ENCODE results near the gene SKAP1.

GRCh38 chr17:48416971-48417370 is 13.0 kb downstream of the SKAP1 start:
- TF ChIP-seq ZNF484 (CRISPR knock-in tag; IDR thresholded peaks at IDR 0.05; ENCODE audit: borderline replicate concordance, low read depth) (no peak), NFRKB (IDR thresholded peaks at IDR 0.05) (no peak)

Measured in HepG2 (cell line).